Fibroblast of lung (primary cell): ENCODE measurements around the gene TMEM184A. TPM values are rescaled to one million over a fixed set of nuclear protein-coding genes. Genes with fewer than 3 reads are reported as not detected.

ENCODE experiments used
- DNase-seq, 2 donors: peaks; one replicate each; pipeline versions ENCODE4 v3.0.0 to v3.0.0-alpha.2; 2010; ENCODE audit warnings: low read depth in 2 of 2
- H2AFZ ChIP-seq: 2 replicates; pipeline ENCODE4 v1.5.1; 2012; ENCODE audit warnings: low read length, control low read depth, inconsistent platforms
- H3K27ac ChIP-seq: 2 replicates; pipeline ENCODE4 v1.5.1; 2011; ENCODE audit warnings: low read length, control low read depth; ENCODE audit not compliant: insufficient read depth
- H3K27me3 ChIP-seq: 2 replicates; pipeline ENCODE4 v1.5.1; 2011; ENCODE audit warnings: mild to moderate bottlenecking, low read length; ENCODE audit not compliant: control insufficient read depth, insufficient read depth
- H3K36me3 ChIP-seq: 2 replicates; pipeline ENCODE4 v1.5.1; 2011; ENCODE audit warnings: low read length; ENCODE audit not compliant: control insufficient read depth, insufficient read depth
- H3K4me1 ChIP-seq: 2 replicates; pipeline ENCODE4 v1.5.1; 2011; ENCODE audit warnings: low read length; ENCODE audit not compliant: control insufficient read depth, insufficient read depth; ENCODE audit errors: extremely low read depth
- H3K4me2 ChIP-seq: 2 replicates; pipeline ENCODE4 v1.5.1; 2011; ENCODE audit warnings: low read length, control low read depth; ENCODE audit not compliant: insufficient read depth; ENCODE audit errors: extremely low read depth
- H3K4me3 ChIP-seq, 4 experiments: fragments of 200-600 bp in 1 of 4; sonication (generic) in 1 of 4; replicated peaks in 1 of 4; 2 replicates each; pipeline ENCODE4 v1.5.1; 2011 to 2016; ENCODE audit warnings: low read length in 4 of 4, low read depth in 3 of 4, mild to moderate bottlenecking in 3 of 4, control low read depth in 2 of 4, inconsistent platforms in 1 of 4, mixed read lengths in 1 of 4; ENCODE audit not compliant: insufficient read depth in 1 of 4; ENCODE audit errors: control extremely low read depth in 1 of 4
- H3K79me2 ChIP-seq: 2 replicates; pipeline ENCODE4 v1.5.1; 2012; ENCODE audit warnings: mild to moderate bottlenecking, low read length, inconsistent platforms; ENCODE audit not compliant: control insufficient read depth, insufficient read depth
- H3K9ac ChIP-seq: 2 replicates; pipeline ENCODE4 v1.5.1; 2011; ENCODE audit warnings: mild to moderate bottlenecking, low read length, control low read depth; ENCODE audit not compliant: insufficient read depth
- H3K9me3 ChIP-seq: 2 replicates; pipeline ENCODE4 v1.5.1; 2012; ENCODE audit warnings: low read depth, low read length; ENCODE audit not compliant: control insufficient read depth, insufficient read depth
- H4K20me1 ChIP-seq: 2 replicates; pipeline ENCODE4 v1.5.1; 2011; ENCODE audit warnings: low read length; ENCODE audit not compliant: control insufficient read depth, insufficient read depth; ENCODE audit errors: extremely low read depth
- CTCF ChIP-seq, 2 donors: IDR thresholded peaks in 1 of 2; conservative IDR thresholded peaks in 1 of 2; 1 replicate in 1 of 2; 2 replicates in 1 of 2; pipeline ENCODE4 v1.5.1; 2011 to 2012; ENCODE audit warnings: low read length in 2 of 2, control low read depth in 1 of 2, inconsistent platforms in 1 of 2, low read depth in 1 of 2, mild to moderate bottlenecking in 1 of 2
- EZH2 ChIP-seq: IDR thresholded peaks from 2 replicates; pipeline ENCODE4 v1.5.1; 2012; ENCODE audit warnings: low read length, control low read depth, mild to moderate bottlenecking; ENCODE audit errors: missing control alignments
- polyA plus RNA-seq, 2 donors: library from polyadenylated mRNA; depleted of rRNA in 1 of 2; stranded (reverse) in 1 of 2; unstranded in 1 of 2; fragments of >200 nt; gene quantifications; 2 replicates each; pipeline ENCODE4 v1.2.1, GENCODE V29; 2011 to 2012; ENCODE audit warnings: missing spikeins in 1 of 2
- total RNA-seq: library from RNA; depleted of rRNA; stranded (reverse); fragments of >200 nt; gene quantifications from 2 replicates; pipeline ENCODE4 v1.2.1, GENCODE V29; 2014

The TMEM184A gene
- total and polyA plus RNA-seq, 2 donors (not counting 1 experiment from before 2014, with no cell fraction given) = under 0.01 to 0.05 TPM

GRCh38 chr7:1503816-1504775 lies 51.9 kb downstream of the TMEM184A start, which contains the start of gene INTS1:
Gene INTS1 (minus strand): TSS chr7:1504389. CDS start chr7:1503960, 429 bp downstream.
- Histone ChIP-seq H3K9me3 (no peaks in the 10 kb centered on the region), H3K4me1 (peaks cover 5% of the 10 kb centered on the region), H4K20me1 (no peaks in the 10 kb centered on the region), H3K27me3 (no peaks in the 10 kb centered on the region), H3K36me3 (peaks cover 11% of the 10 kb centered on the region), H3K79me2 (peaks cover 25% of the 10 kb centered on the region), H3K9ac (peak within 1 kb of the TSS; percentile 82), H3K4me2 (peak within 1 kb of the TSS; percentile 91), H3K27ac (peak within 1 kb of the TSS; percentile 62), H2AFZ (peak within 1 kb of the TSS; percentile 84), H3K4me3 (peak within 1 kb of the TSS; percentile 72 to 87 (median 85))
- TF ChIP-seq CTCF (conservative IDR thresholded peaks at IDR 0.05 in 1 of 2, IDR thresholded peaks at IDR 0.05 in 1 of 2; ENCODE audit: low read depth in 1 of 2, low read length in 2 of 2) = peak; percentile 36 to 63
- no peak for TF ChIP-seq EZH2
- peak; percentile 86 to 90 for DNase-seq

- H3K9ac ChIP-seq = peak overlapping the region; percentile 82
- H3K79me2 ChIP-seq = peaks cover 25% of the 10 kb centered on the region
- no peaks in the 10 kb centered on the region for H3K9me3 ChIP-seq
- H3K36me3 ChIP-seq = peaks cover 11% of the 10 kb centered on the region
- peak overlapping the region; percentile 62 for H3K27ac ChIP-seq
- H4K20me1 ChIP-seq = no peaks in the 10 kb centered on the region
- H3K4me3 ChIP-seq = peak overlapping the region; percentile 72 to 87 (median 85)
- TF ChIP-seq CTCF (conservative IDR thresholded peaks at IDR 0.05 in 1 of 2, IDR thresholded peaks at IDR 0.05 in 1 of 2; ENCODE audit: low read depth in 1 of 2, low read length in 2 of 2) (no peak), EZH2 (no peak)
- no peak overlapping the region for H2AFZ ChIP-seq
- peaks cover 5% of the 10 kb centered on the region for H3K4me1 ChIP-seq
- no peaks in the 10 kb centered on the region for H3K27me3 ChIP-seq
- H3K4me2 ChIP-seq = peak overlapping the region; percentile 91
- no peak for DNase-seq
These were observed 52.6 kb downstream of the TMEM184A start for GRCh38 chr7:1503390-1503789.

- DNase-seq = no peak
- H2AFZ ChIP-seq = no peak overlapping the region
- no peak for TF ChIP-seq CTCF (conservative IDR thresholded peaks at IDR 0.05 in 1 of 2, IDR thresholded peaks at IDR 0.05 in 1 of 2; ENCODE audit: low read depth in 1 of 2, low read length in 2 of 2)
- no peak for TF ChIP-seq EZH2
- peak overlapping the region; percentile 72 to 87 (median 85) for H3K4me3 ChIP-seq
- peaks cover 25% of the 10 kb centered on the region for H3K79me2 ChIP-seq
- no peak overlapping the region for H3K27ac ChIP-seq
- peak overlapping the region; percentile 82 for H3K9ac ChIP-seq
- no peaks in the 10 kb centered on the region for H3K9me3 ChIP-seq
- peaks cover 5% of the 10 kb centered on the region for H3K4me1 ChIP-seq
- peaks cover 11% of the 10 kb centered on the region for H3K36me3 ChIP-seq
- H4K20me1 ChIP-seq = no peaks in the 10 kb centered on the region
- no peaks in the 10 kb centered on the region for H3K27me3 ChIP-seq
- H3K4me2 ChIP-seq = peak overlapping the region; percentile 91
These were observed 53.2 kb downstream of the TMEM184A start for GRCh38 chr7:1502845-1503244.
